ENCODE results near the gene SCGB1D4.

- no peak for TF ChIP-seq POLR2A (IDR thresholded peaks at IDR 0.05; ENCODE audit: low read depth, low read length)
- no peak for TF ChIP-seq POLR2AphosphoS5 (IDR thresholded peaks at IDR 0.05; ENCODE audit: low read depth, low read length)
- no peak for TF ChIP-seq POU2F2 (IDR thresholded peaks at IDR 0.05; ENCODE audit: low read depth, low read length)
- no peak for TF ChIP-seq TAF1 (IDR thresholded peaks at IDR 0.05; ENCODE audit: low read depth, low read length)
- no peak for TF ChIP-seq PAX5 (IDR thresholded peaks at IDR 0.05; ENCODE audit: insufficient read depth, low read length, severe bottlenecking)
- no peak for TF ChIP-seq SPI1 (IDR thresholded peaks at IDR 0.05; ENCODE audit: low read depth, low read length)
Measured at GRCh38 chr11:62269654-62270278, 29.1 kb downstream of the SCGB1D4 start, which contains the start of gene SCGB2A2.

Measured in GM12891 (cell line).